Muscle of leg (tissue), 11 donors: ENCODE measurements around the gene SRP72. TPM values are rescaled to one million over a fixed set of nuclear protein-coding genes. Genes with fewer than 3 reads are reported as not detected.

ENCODE experiments used
- DNase-seq: peaks from one replicate; pipeline ENCODE4 v3.0.0; 2013
- H3K27ac ChIP-seq: one replicate; pipeline ENCODE4 v1.5.1; 2013; ENCODE audit warnings: mild to moderate bottlenecking, low read length, control low read depth
- H3K27me3 ChIP-seq: one replicate; pipeline ENCODE4 v1.6.1; 2013; ENCODE audit warnings: low read length; ENCODE audit not compliant: control insufficient read depth, insufficient read depth
- H3K36me3 ChIP-seq: one replicate; pipeline ENCODE4 v1.6.1; 2013; ENCODE audit warnings: low read length; ENCODE audit not compliant: control insufficient read depth, insufficient read depth
- H3K4me1 ChIP-seq: one replicate; pipeline ENCODE4 v1.6.1; 2013; ENCODE audit warnings: low read length; ENCODE audit not compliant: control insufficient read depth, insufficient read depth
- H3K4me3 ChIP-seq: one replicate; pipeline ENCODE4 v1.5.1; 2013; ENCODE audit warnings: low read length, control low read depth
- H3K9me3 ChIP-seq: replicated peaks from 2 replicates; pipeline ENCODE4 v1.6.1; 2013; ENCODE audit warnings: low read depth, low read length; ENCODE audit not compliant: control insufficient read depth
- WGBS: methylation state at CpG from one replicate; pipeline ENCODE4 v1.1.5; 2013; ENCODE audit warnings: missing lambda C conversion rate; ENCODE audit not compliant: insufficient coverage; 5-methylcytosine and 5-hydroxymethylcytosine counted together
- polyA plus RNA-seq, 8 donors: library from polyadenylated mRNA; unstranded; fragments of 120-200 nt; gene quantifications; one replicate each; pipeline versions ENCODE4 v1.2.1 to v1.2.3, GENCODE V29; 2013; ENCODE audit warnings: inconsistent platforms in 1 of 8, low replicate concordance in 1 of 8; ENCODE audit not compliant: insufficient read length in 8 of 8, insufficient read depth in 1 of 8
- total RNA-seq: library from RNA; stranded (reverse); fragments of 120-200 nt; gene quantifications from one replicate; pipeline ENCODE4 v1.2.4, GENCODE V29; 2013

SRP72 gene
- total and polyA plus RNA-seq, 9 donors, result 49.3 to 88.6 (median 76.2) TPM

DNA sequence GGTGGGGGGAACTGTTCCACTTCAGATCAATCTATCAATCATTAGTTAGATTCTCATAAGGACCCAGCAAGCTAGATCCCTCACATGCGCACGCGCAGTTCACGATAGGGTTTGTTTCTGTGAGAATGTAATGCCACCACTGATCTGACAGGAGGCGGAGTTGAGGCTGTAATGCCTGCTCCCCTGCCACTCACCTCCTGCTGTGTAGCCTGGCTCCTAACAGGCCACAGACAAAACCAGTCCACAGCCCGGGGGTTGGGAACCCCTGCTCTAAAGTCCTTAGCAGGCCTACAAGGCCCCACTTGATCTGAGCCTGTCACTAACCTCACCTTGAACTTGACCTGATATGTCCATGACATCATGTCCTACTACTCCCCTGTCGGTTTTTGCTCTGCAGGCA lies 68.5 kb downstream of the SRP72 start:
- H3K4me1 ChIP-seq, result peaks cover 3% of the 10 kb centered on the region
- H3K27ac ChIP-seq, result no peak overlapping the region
- H3K4me3 ChIP-seq, result no peak overlapping the region
- WGBS, result 80% methylated on average over 2 of the region's 7 CpGs
- no peaks in the 10 kb centered on the region for H3K9me3 ChIP-seq
- no peak for DNase-seq
- no peaks in the 10 kb centered on the region for H3K36me3 ChIP-seq
- peaks cover 8% of the 10 kb centered on the region for H3K27me3 ChIP-seq

DNA sequence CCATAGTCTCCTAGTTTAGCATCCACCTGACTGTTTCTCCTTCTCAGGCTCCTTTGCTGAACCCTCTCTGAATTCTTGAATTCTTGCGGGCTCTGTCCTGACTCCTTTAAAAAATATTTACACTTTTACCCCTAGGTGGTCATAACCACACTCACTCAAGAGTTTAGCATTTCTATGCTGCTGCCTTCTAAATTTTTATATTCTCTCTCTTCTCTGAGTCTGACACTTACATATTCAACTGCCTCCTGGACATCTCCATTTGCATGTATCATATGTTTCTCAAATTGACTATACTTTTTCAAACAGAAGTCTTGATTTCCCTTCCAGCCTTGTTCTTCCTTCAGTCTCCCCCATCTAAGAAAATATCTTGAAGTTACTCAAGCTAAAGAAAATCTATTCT lies 69.7 kb downstream of the SRP72 start:
- H3K4me3 ChIP-seq, result no peak overlapping the region
- WGBS, result 100% methylated on average over 1 of the region's 1 CpG
- no peak overlapping the region for H3K27ac ChIP-seq
- H3K4me1 ChIP-seq, result no peaks in the 10 kb centered on the region
- H3K36me3 ChIP-seq, result no peaks in the 10 kb centered on the region
- no peaks in the 10 kb centered on the region for H3K27me3 ChIP-seq
- DNase-seq, result no peak
- no peaks in the 10 kb centered on the region for H3K9me3 ChIP-seq

DNA sequence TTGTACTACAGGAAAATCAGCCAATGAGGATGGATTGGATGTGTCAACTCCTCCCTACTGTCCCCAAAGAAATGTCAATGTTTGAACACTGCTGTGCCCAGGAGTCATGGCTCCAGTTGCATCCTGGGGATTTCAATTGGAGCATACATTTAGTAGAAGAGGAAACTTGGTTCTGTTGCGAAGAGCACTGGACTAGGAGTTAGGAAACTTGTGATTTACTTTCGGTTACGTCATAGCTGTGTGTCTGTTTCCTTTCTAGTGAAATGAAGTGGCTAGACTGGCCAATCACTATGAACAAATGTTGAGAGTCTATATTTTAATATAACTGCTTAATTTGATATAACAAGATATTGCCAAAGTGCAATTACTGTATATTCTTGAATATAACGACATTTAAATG lies 73.4 kb downstream of the SRP72 start:
- DNase-seq, result no peak
- Histone ChIP-seq H3K9me3 (no peaks in the 10 kb centered on the region), H3K4me1 (peaks cover 3% of the 10 kb centered on the region), H3K4me3 (no peak overlapping the region), H3K36me3 (no peaks in the 10 kb centered on the region), H3K27me3 (peaks cover 3% of the 10 kb centered on the region), H3K27ac (no peak overlapping the region)
- WGBS, result 100% methylated on average over 1 of the region's 4 CpGs

- H3K9me3 ChIP-seq, result no peaks in the 10 kb centered on the region
- peaks cover 3% of the 10 kb centered on the region for H3K27me3 ChIP-seq
- H3K4me3 ChIP-seq, result peak overlapping the region; percentile 41
- DNase-seq, result peak; percentile 91
- peaks cover 3% of the 10 kb centered on the region for H3K4me1 ChIP-seq
- H3K36me3 ChIP-seq, result no peaks in the 10 kb centered on the region
- WGBS, result 1% methylated on average over 24 of the region's 33 CpGs
- H3K27ac ChIP-seq, result no peak overlapping the region
Measured at GRCh38 chr4:56544573-56545131, 77.2 kb downstream of the SRP72 start.

GRCh38 chr4:56550642-56551041 lies 83.2 kb downstream of the SRP72 start:
- Histone ChIP-seq H3K4me1 (no peaks in the 10 kb centered on the region), H3K27ac (no peak overlapping the region), H3K9me3 (no peaks in the 10 kb centered on the region), H3K4me3 (no peak overlapping the region), H3K27me3 (no peaks in the 10 kb centered on the region), H3K36me3 (no peaks in the 10 kb centered on the region)
- no peak for DNase-seq
- 80% methylated on average over 1 of the region's 8 CpGs for WGBS

- Histone ChIP-seq H3K27ac (no peak overlapping the region), H3K9me3 (no peaks in the 10 kb centered on the region), H3K27me3 (no peaks in the 10 kb centered on the region), H3K4me1 (no peaks in the 10 kb centered on the region), H3K36me3 (no peaks in the 10 kb centered on the region), H3K4me3 (no peak overlapping the region)
- no peak for DNase-seq
- no CpG with 5 or more reads among the region's 2 CpGs for WGBS
Measured at GRCh38 chr4:56551516-56551915, 84.1 kb downstream of the SRP72 start.

- no peak for DNase-seq
- Histone ChIP-seq H3K27me3 (no peaks in the 10 kb centered on the region), H3K4me1 (no peaks in the 10 kb centered on the region), H3K27ac (no peak overlapping the region), H3K9me3 (no peaks in the 10 kb centered on the region), H3K36me3 (no peaks in the 10 kb centered on the region), H3K4me3 (no peak overlapping the region)
Measured at GRCh38 chr4:56552273-56552672, 84.9 kb downstream of the SRP72 start.

Other genes starting within 250 kb of the SRP72 start
- gene AASDH, start 80.1 kb upstream of the SRP72 start, total RNA-seq, result 15.7 TPM
- 10 to 100 TPM in 6 of 8 donors, 1 to 10 TPM in 2; 8.3 to 13.5 (median 10.3) TPM for gene AASDH, start 80.1 kb upstream of the SRP72 start, polyA plus RNA-seq
- gene PPAT, start 32.0 kb upstream of the SRP72 start, total RNA-seq, result 11.6 TPM
- gene PPAT, start 32.0 kb upstream of the SRP72 start, polyA plus RNA-seq, result 10 to 100 TPM; 10.9 to 15.6 (median 12.0) TPM
- 26.3 TPM for gene PAICS, start 31.4 kb upstream of the SRP72 start, total RNA-seq
- 10 to 100 TPM; 52.2 to 73.2 (median 59.8) TPM for gene PAICS, start 31.4 kb upstream of the SRP72 start, polyA plus RNA-seq
- gene ARL9, start 38.2 kb downstream of the SRP72 start, total RNA-seq, result 0.35 TPM
- under 1 TPM; 0.13 to 0.53 (median 0.23) TPM for gene ARL9, start 38.2 kb downstream of the SRP72 start, polyA plus RNA-seq
- gene HOPX, start 213.7 kb downstream of the SRP72 start, total RNA-seq, result 18.5 TPM
- gene HOPX, start 213.7 kb downstream of the SRP72 start, polyA plus RNA-seq, result 10 to 100 TPM; 13.2 to 22.8 (median 17.2) TPM